ENCODE results near the gene AMMECR1.

- TF ChIP-seq ZNF274 (IDR thresholded peaks at IDR 0.05; ENCODE audit: low read depth, low read length) (no peak), SUZ12 (IDR thresholded peaks at IDR 0.05; ENCODE audit: extremely low read depth, insufficient read depth, insufficient read length) (no peak), YY1 (IDR thresholded peaks at IDR 0.05; ENCODE audit: insufficient read depth, insufficient read length) (no peak)
These were observed 31.8 kb downstream of the AMMECR1 start for GRCh38 chrX:110286106-110286505.
